ENCODE measurements around the gene KATNAL1. TPM values are rescaled to one million over a fixed set of nuclear protein-coding genes. Genes with fewer than 3 reads are reported as not detected.

KATNAL1 gene
- total and polyA plus RNA-seq, 10 of the 15 experiments (the other 5 are each of a cell fraction or from before 2014, with no cell fraction given): 6.5 to 18.7 (median 11.7) TPM

- no peaks in the 10 kb centered on the region for H3K36me3 ChIP-seq (ENCODE audit: control insufficient read depth in 2 of 2, insufficient read depth in 2 of 2, low read length in 1 of 2)
- H3K79me2 ChIP-seq (ENCODE audit: control insufficient read depth, insufficient read depth, low read length): no peaks in the 10 kb centered on the region
- BruUV-seq (replicated peaks): no TSS peak
- DNase-seq (ENCODE audit: low read depth, low spot score) (no peak), FAIRE-seq (no peak), ATAC-seq (no peak)
- H2AFZ ChIP-seq (ENCODE audit: control insufficient read depth, low read depth, low read length): no peak overlapping the region
- WGBS (ENCODE audit: insufficient coverage, insufficient replicate concordance, low lambda C conversion rate, missing lambda C conversion rate): 59% methylated on average over 11 of the region's 11 CpGs
- CTCF ChIA-PET: no interaction called here
- H3K9me3 ChIP-seq (replicated peaks; ENCODE audit: control insufficient read depth, insufficient read depth, low read length): no peaks in the 10 kb centered on the region
- SMC1A ChIA-PET (ENCODE audit: uncharacterized antibody, unreplicated experiment): interaction anchor here (1.0 to 3.8 kb wide), 3 partner anchors 20 to 33 kb away, joined by 3 to 17 read pairs (median 4); no protein-coding TSS in a partner anchor
- no peak overlapping the region for H3K4me3 ChIP-seq
- POLR2A ChIA-PET: no interaction called here
- intact Hi-C loops (cut with micrococcal nuclease; ENCODE audit: unreplicated experiment) (no loop called here), in situ Hi-C loops (cut with MboI) (no loop called here)
- H3K27ac ChIP-seq (ENCODE audit: control insufficient read depth, insufficient read depth): no peak overlapping the region
- no peak overlapping the region for H3K4me2 ChIP-seq (ENCODE audit: control insufficient read depth, insufficient read depth)
- no peaks in the 10 kb centered on the region for H4K20me1 ChIP-seq (ENCODE audit: control insufficient read depth, insufficient read depth)
- no peaks in the 10 kb centered on the region for H3K27me3 ChIP-seq (replicated peaks in 1 of 2; ENCODE audit: control insufficient read depth in 2 of 2, insufficient read depth in 2 of 2, low read length in 1 of 2)
- H3K9ac ChIP-seq (ENCODE audit: control insufficient read depth, insufficient read depth, low read length): no peak overlapping the region
- RAD21 ChIA-PET (ENCODE audit: unreplicated experiment): no interaction called here
- peaks cover 6% of the 10 kb centered on the region; the same call in 1 of the 2 replicates for H3K4me1 ChIP-seq (ENCODE audit: control insufficient read depth, insufficient read depth, low read length)
- TF ChIP-seq MEF2A (IDR thresholded peaks at IDR 0.05; ENCODE audit: insufficient read depth, low read depth, low read length) (no peak), GATAD2B (conservative IDR thresholded peaks at IDR 0.05; ENCODE audit: low read depth) (no peak), EED (IDR thresholded peaks at IDR 0.05; ENCODE audit: low read depth) (no peak), SREBF2 (IDR thresholded peaks at IDR 0.05; ENCODE audit: low read length) (no peak), RAD51 (IDR thresholded peaks at IDR 0.05) (no peak), USF1 (IDR thresholded peaks at IDR 0.05; ENCODE audit: borderline replicate concordance, extremely low read length, insufficient read depth, low read depth, low read length) (no peak), MAX (IDR thresholded peaks at IDR 0.05; ENCODE audit: low read depth, low read length) (no peak), E2F8 (IDR thresholded peaks at IDR 0.05; ENCODE audit: low read depth, partially characterized antibody) (no peak), ZBED1 (IDR thresholded peaks at IDR 0.05; ENCODE audit: borderline replicate concordance) (no peak), RB1 (IDR thresholded peaks at IDR 0.05; ENCODE audit: borderline replicate concordance) (no peak), TAF1 (IDR thresholded peaks at IDR 0.05; ENCODE audit: borderline replicate concordance, low read depth, low read length) (no peak), SMARCA5 (IDR thresholded peaks at IDR 0.05) (no peak), ZNF24 (IDR thresholded peaks at IDR 0.05) (no peak), HCFC1 (IDR thresholded peaks at IDR 0.05; ENCODE audit: low read length) (no peak), IRF3 (IDR thresholded peaks at IDR 0.05) (no peak), NR2F1 (conservative IDR thresholded peaks at IDR 0.05) (no peak), CREM (IDR thresholded peaks at IDR 0.05; ENCODE audit: low read depth) (no peak), KAT2A (conservative IDR thresholded peaks at IDR 0.05; ENCODE audit: control insufficient read depth, low read depth, low read length) (no peak)
Observed at GRCh38 chr13:30165796-30166195, 141.6 kb downstream of the KATNAL1 start.
